Heart right ventricle (tissue), 16 donors: ENCODE results near the gene CAV3. TPM values are rescaled to one million over a fixed set of nuclear protein-coding genes. Genes with fewer than 3 reads are reported as not detected.

ENCODE experiments used
- ATAC-seq, 8 donors: fragments of 200-7000 bp; cut with Tn5 transposase; one replicate each; pipeline ENCODE4 v1.9.1; 2020; ENCODE audit warnings: mild to moderate bottlenecking in 8 of 8, moderate library complexity in 8 of 8, moderate number of reproducible peaks in 1 of 8
- DNase-seq, 2 donors: peaks; one replicate each; pipeline ENCODE4 v3.0.0-alpha.2; 2020
- H3K27ac ChIP-seq, 10 donors: fragments of 200-600 bp; sonication (generic) in 2 of 10; one replicate each; pipeline versions ENCODE4 v1.5.0 to v1.8.0; 2020 to 2022; ENCODE audit warnings: mild to moderate bottlenecking in 3 of 10
- H3K27me3 ChIP-seq, 7 donors: fragments of 200-600 bp; one replicate each; pipeline ENCODE4 v1.8.0; 2021 to 2022; ENCODE audit warnings: mild to moderate bottlenecking in 2 of 7
- H3K36me3 ChIP-seq, 9 donors: fragments of 200-600 bp; sonication (generic) in 1 of 9; one replicate each; pipeline versions ENCODE4 v1.5.0 to v1.8.0; 2020 to 2022; ENCODE audit warnings: mild to moderate bottlenecking in 2 of 9
- H3K4me1 ChIP-seq, 9 donors: fragments of 200-600 bp; sonication (generic) in 1 of 9; one replicate each; pipeline versions ENCODE4 v1.5.0 to v1.8.0; 2020 to 2022; ENCODE audit warnings: mild to moderate bottlenecking in 4 of 9
- H3K4me3 ChIP-seq, 10 donors: fragments of 200-600 bp; sonication (generic) in 2 of 10; one replicate each; pipeline versions ENCODE4 v1.5.0 to v1.8.0; 2020 to 2022; ENCODE audit warnings: mild to moderate bottlenecking in 7 of 10, moderate library complexity in 2 of 10
- H3K9me3 ChIP-seq, 11 donors: fragments of 200-600 bp in 10 of 11; sonication (generic) in 2 of 11; one replicate each; pipeline versions ENCODE4 v1.5.0 to v1.8.0; 2013 to 2022; ENCODE audit warnings: mild to moderate bottlenecking in 2 of 11, control low read depth in 1 of 11, moderate library complexity in 1 of 11
- CTCF ChIP-seq, 9 donors: fragments of 200-600 bp; sonication (generic) in 2 of 9; IDR thresholded peaks; one replicate each; pipeline versions ENCODE4 v1.5.0 to v1.8.0; 2021 to 2022; ENCODE audit warnings: antibody characterized with exemption in 9 of 9, mild to moderate bottlenecking in 5 of 9, moderate library complexity in 1 of 9
- WGBS, 2 donors: extraction: QIAGEN DNeasy Blood & Tissue Kit; methylation state at CpG; one replicate each; pipeline ENCODE4 v1.1.7; 2013; ENCODE audit warnings: inconsistent platforms in 1 of 2; 5-methylcytosine and 5-hydroxymethylcytosine counted together
- intact Hi-C, 10 donors: fragments of 100-400 bp; cut with DNase I; formaldehyde crosslinking; loops; one replicate each; pipeline versions ENCODE4 v1.11.1 to v1.14.2; 2022
- polyA plus RNA-seq, 2 donors: library from polyadenylated mRNA; stranded (reverse); fragments of 200-250 nt; gene quantifications; one replicate each; pipeline ENCODE4 v1.2.3, GENCODE V29; 2013
- total RNA-seq, 10 donors: library from RNA; stranded (reverse); fragmentation: NEBNext Ultra II Directional in 3 of 10; extraction: Animal tissue kit (Norgen Biotek cat#: 25700) in 3 of 10; gene quantifications; one replicate each; pipeline versions ENCODE4 v1.2.1 to v1.2.4, GENCODE V29; 2021 to 2023
- donor health status: Arrhythmogenic right ventricular cardiomyopathy.
- donor health status: ischemic (EF 13 %, LVEDD 7.1; RV severe dilation, severe dysfunction).
- donor health status: healthy with polysubstance abuse.
- donor health status: DM: no; HTN: yes; CAD: no.
- donor health status: DM: no; HTN: no; CAD: no.
- donor health status: ischemic (EF 25% LVEDD 6.9; RV normal size, moderate dysfunction).
- donor health status: ischemic (EF 25% LVEDD 5.7; RV mildly dilated, moderate dysfunction).
- donor health status: healthy.
- donor health status: DM: yes; HTN: yes; CAD: no.
- donor health status: Ischemic cardiomyopathy.
- donor health status: ischemic (EF 35%, LVEDD 5.7; RV mildly dilated, moderate dysfunction).
- donor health status: nonischemic (EF 11% LVEDD 7.7; RV severe dilation, severe dysfunction).
- donor health status: DM: yes; HTN: yes; CAD: no.
- donor health status: PGD.
- donor health status: ischemic (EF 29% LVEDD 5.4; RV normal size, mild dysfunction).
- donor health status: nonischemic (EF 23%, LVEDD 6.1; RV moderate dilation, normal function).

CAV3 gene
- total and polyA plus RNA-seq, 12 donors = 16.8 to 32.4 (median 23.9) TPM

GRCh38 chr3:8741581-8742261 is 8.1 kb downstream of the CAV3 start:
- peak in 1 of 2 donors; percentile 58 for DNase-seq
- TF ChIP-seq CTCF (IDR thresholded peaks at IDR 0.05) = no peak
- peak overlapping the region in 2 of 10 donors; percentile 1 to 12 for H3K4me3 ChIP-seq
- peaks cover 0 to 30% (median 18%) of the 10 kb centered on the region in 9 donors for H3K4me1 ChIP-seq
- intact Hi-C loops = no loop called here
- peaks cover 0 to 3% (median 0%) of the 10 kb centered on the region in 9 donors for H3K36me3 ChIP-seq
- WGBS, 2 donors = 6 to 8% methylated on average over 13 of the region's 13 CpGs
- peak; percentile 66 to 92 (median 78) for ATAC-seq
- H3K27ac ChIP-seq = peak overlapping the region in 6 of 10 donors; percentile 22 to 64 (median 48)
- no peaks in the 10 kb centered on the region for H3K9me3 ChIP-seq
- no peaks in the 10 kb centered on the region for H3K27me3 ChIP-seq

DNA sequence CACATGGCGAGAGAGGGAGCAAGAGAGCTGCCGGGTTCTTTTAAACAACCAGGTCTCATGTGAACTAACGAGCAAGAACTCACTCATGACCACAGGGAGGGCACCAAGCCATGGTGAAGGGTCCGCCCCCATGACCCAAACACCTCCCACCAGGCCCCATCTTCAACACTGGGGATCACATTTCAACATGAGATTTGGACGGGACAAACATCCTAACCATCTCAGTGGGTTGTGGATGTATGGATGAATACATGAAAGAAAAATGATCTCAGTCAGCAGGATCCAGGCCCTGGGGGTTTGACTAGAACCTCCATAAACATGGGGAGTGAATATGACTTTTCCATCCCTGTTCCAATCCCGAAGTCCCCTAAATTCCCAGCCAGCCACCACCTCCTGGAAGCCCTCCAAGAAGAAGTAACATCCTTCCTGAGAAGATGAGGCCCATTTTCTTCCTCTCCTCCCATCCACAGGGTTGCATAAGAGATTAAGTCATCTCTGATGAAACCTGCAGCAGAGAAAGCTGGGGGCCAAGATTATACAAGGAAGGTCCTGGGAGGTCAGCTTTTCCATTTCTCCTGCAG is 9.5 kb downstream of the CAV3 start:
- DNase-seq (no peak), ATAC-seq (no peak)
- intact Hi-C loops = no loop called here
- Histone ChIP-seq H3K27me3 (no peaks in the 10 kb centered on the region), H3K36me3 (peaks cover 0 to 3% (median 0%) of the 10 kb centered on the region in 9 donors), H3K27ac (no peak overlapping the region), H3K9me3 (no peaks in the 10 kb centered on the region), H3K4me1 (peaks cover 0 to 30% (median 18%) of the 10 kb centered on the region in 9 donors), H3K4me3 (no peak overlapping the region)
- WGBS, 2 donors = 50 to 71% methylated on average over 6 of the region's 6 CpGs
- TF ChIP-seq CTCF (IDR thresholded peaks at IDR 0.05) = no peak

DNA sequence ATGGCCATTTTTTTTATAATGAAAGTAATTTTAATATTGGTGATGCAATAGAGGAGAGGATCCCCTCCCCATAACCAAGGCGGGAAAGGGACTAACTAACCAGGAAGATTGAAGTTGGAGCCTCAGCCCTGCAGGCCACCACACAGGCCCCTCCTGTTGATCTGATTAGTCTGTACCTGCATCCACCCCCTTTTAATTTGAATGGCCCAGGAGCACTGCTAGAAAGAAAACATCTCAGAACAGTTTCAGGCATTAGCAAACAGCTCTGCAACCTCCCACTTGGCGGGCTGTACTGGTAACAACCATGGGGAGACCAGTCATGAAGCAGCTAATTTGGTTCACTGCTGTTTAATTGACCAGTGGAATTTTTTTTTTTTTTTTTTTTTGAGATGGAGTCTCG is 10.3 kb downstream of the CAV3 start:
- intact Hi-C loops = no loop called here
- ATAC-seq = no peak
- Histone ChIP-seq H3K9me3 (no peaks in the 10 kb centered on the region), H3K4me3 (no peak overlapping the region), H3K27me3 (no peaks in the 10 kb centered on the region), H3K4me1 (peaks cover 0 to 30% (median 18%) of the 10 kb centered on the region in 9 donors), H3K27ac (no peak overlapping the region), H3K36me3 (peaks cover 0 to 3% (median 0%) of the 10 kb centered on the region in 9 donors)
- DNase-seq = no peak
- TF ChIP-seq CTCF (IDR thresholded peaks at IDR 0.05) = no peak
- WGBS, 2 donors = 96 to 97% methylated on average over 3 of the region's 3 CpGs

GRCh38 chr3:8745619-8746370 is 12.2 kb downstream of the CAV3 start:
- intact Hi-C loops = no loop called here
- peaks cover 0 to 19% (median 12%) of the 10 kb centered on the region in 9 donors for H3K4me1 ChIP-seq
- H3K36me3 ChIP-seq = peaks cover 0 to 3% (median 0%) of the 10 kb centered on the region in 9 donors
- H3K9me3 ChIP-seq = no peaks in the 10 kb centered on the region
- no peak for TF ChIP-seq CTCF (IDR thresholded peaks at IDR 0.05)
- 93 to 94% methylated on average over 25 of the region's 25 CpGs for WGBS, 2 donors
- H3K27me3 ChIP-seq = no peaks in the 10 kb centered on the region
- ATAC-seq (peak in 1 of 8 donors; percentile 7), DNase-seq (no peak)
- no peak overlapping the region for H3K27ac ChIP-seq
- H3K4me3 ChIP-seq = no peak overlapping the region
